HG02763 (cell line): Measurements from ENCODE around the gene NPLOC4.
A peak's percentile ranks its signal among the peaks of the same experiment; 100 is the strongest.

ENCODE experiments used
- ATAC-seq: cut with Tn5 transposase; IDR thresholded peaks from one replicate; pipeline ENCODE4 v1.9.1; 2021; ENCODE audit warnings: mild to moderate bottlenecking, moderate library complexity; ENCODE audit not compliant: unreplicated experiment

The NPLOC4 gene

DNA sequence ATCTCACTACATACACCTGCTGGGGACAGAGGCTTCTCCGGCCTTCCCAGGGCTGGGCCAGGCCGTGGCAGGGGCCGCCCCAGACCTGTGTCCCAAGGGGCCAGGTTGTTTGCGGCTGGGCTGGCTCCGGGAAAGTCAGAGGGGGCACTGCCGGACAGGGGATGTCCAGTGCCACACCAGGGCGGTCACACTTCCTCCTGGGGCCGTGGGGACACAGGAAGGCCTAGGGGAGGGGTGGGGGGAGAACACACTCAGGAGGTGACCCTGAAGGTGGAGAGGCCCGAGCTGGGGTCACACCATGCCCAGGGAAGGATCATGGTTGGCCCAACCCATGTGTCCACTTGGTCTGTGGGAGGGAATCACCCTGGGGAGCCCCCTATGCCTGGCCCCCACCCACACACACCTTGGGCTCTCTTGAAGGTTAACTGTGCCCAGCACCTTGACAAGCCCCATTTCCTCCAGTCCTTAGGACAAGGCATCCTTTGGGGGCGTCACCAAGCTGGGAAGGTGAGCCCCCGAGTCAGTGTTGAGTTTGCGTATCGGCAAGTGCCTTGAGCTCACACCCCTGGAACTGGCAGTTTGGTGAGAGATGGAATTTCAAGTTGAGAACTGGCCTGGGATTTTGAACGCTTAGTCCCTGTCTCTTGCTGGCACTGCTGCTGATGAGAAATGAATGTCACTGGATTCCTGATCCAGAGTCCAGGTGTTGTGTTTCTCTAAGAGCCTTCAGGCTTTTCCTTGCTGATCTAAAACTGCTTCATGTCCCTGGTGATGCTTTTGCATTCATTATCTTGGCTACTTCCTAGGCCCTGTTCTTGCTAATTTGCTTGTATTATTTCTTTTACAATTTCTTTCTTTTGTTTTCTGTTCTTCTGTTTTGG, 116.7 kb downstream of the NPLOC4 start:
- no peak for ATAC-seq

DNA sequence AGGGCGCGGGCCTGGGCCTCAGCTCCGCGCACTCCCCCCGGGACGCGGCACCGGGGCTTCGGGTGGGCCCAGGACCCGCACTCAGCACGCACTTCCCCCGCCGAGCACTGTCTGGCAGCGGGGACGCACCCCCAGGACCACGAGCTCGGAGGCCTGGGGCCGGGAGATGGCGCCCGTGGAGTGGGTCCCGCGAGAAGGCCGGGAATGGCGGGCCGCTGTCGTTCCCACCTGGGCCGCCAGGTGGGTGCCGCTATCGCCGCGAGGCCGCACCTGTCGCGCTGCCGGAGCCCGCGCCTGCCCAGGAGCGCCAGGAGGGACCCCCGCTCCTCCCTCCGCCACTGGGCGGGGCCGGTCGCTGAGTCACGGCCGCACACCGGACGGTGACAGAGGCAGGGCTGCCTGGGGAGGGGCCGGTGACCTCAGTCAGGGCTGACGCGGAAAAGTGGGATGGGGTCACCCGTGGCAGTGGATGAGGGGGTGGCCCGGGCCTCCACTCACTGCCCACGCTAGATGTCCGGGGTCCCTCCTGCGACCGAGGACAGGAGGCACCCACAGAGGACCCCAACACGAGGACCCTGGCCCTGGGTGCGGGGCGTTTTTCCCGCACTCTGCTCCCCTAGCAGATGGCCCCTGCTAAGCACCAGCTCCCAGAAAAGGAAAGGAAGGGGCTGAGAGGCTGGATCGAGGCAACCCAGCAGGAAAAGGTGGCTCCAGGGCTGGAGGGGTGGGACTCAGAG, 117.5 kb downstream of the NPLOC4 start:
- no peak for ATAC-seq

- no peak for ATAC-seq
These were observed 118.1 kb downstream of the NPLOC4 start for GRCh38 chr17:81518785-81519283.

DNA sequence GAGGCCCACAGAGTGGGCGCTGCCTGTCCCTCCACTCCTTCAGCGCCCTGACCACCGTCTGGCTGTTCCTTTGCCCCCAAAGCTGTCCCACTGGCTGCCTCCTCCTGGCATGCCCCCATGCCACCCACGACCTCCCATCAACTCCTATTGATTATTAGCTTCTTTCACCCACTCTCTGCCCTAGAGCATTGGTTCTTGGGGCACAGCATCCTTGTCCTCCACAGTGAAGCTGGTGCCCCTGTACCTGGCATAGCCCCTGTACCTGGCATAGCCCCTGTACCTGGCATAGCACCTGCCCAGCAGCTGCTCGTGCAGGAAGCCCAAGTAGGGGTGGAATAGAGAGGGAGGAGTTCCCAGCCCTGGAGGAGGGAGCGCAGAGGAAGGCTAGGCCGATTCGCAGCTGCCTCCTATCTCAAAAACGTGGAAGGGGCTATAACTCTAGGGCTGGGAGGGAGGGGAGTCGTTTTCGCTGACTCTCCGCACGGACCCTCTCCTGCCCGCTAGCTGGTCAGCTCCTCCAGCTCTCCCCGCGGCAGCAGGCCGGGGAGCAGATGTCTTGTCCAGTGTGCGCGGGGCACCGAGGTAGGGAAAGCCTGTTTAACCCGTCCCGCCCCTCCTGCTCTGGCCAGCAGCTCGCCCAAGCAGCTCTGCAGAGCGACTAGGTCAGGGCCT, 118.7 kb downstream of the NPLOC4 start:
- no peak for ATAC-seq

DNA sequence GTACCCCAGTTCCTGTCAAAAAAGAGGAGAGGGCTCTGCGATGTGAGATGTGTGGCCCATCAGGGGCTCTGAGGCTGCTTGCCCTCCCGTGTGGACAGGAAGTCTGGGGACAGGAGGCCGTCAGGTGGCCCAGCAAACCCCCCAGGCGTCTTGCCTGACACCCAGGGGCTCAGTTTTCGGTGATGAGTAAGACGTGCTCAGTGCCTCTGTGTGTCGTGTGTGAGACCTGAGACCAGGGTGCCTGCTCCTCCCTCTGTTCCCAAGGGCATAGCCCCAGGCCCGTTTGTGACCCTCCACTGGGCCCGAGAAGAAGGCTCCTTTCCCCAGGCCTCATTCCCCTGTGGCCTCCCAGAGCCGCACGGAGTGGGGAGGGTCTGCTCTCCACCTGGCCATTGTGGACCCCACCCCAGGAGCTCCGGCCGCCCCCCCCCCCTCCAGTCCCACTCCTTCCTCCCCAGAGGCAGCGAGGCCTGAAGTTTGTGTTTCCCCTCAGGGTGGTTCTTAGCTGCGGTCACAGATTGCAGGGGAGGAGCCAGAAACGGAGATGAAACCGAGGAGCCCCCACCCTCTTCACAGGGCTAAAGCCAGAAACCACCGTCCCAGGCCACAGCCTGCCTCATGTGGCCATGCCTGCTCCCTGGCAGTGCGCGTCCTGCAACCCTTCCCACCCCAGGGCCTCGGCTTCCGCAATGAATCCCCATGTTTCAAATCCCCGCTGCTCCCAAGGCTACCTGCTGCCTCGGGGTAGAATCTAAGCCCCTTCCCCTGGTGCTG, 119.4 kb downstream of the NPLOC4 start:
- ATAC-seq: peak; percentile 23

GRCh38 chr17:81517009-81517338, 119.9 kb downstream of the NPLOC4 start:
- ATAC-seq: no peak

DNA sequence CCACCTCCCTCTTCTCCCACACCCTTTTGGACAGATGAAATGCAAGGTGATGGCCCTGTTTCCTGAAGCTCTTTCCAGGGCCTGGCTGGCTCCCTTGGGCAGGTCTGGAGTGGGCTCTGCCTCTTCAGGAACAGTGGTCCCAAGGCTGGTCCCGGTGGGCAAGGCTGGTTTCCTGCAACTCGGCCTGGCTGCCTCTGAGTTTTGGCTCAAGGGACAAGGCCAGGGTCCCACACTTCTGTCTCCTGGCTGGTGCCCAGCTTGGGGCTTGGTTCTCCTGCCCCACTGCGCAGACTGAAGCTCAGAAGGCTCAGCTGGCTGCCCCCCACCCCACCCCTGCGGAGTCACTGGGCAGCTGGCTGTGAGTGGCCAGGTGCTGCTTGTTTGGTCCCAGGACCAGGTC, 120.5 kb downstream of the NPLOC4 start:
- ATAC-seq: no peak

GRCh38 chr17:81515530-81516041, 121.3 kb downstream of the NPLOC4 start:
- ATAC-seq: no peak

DNA sequence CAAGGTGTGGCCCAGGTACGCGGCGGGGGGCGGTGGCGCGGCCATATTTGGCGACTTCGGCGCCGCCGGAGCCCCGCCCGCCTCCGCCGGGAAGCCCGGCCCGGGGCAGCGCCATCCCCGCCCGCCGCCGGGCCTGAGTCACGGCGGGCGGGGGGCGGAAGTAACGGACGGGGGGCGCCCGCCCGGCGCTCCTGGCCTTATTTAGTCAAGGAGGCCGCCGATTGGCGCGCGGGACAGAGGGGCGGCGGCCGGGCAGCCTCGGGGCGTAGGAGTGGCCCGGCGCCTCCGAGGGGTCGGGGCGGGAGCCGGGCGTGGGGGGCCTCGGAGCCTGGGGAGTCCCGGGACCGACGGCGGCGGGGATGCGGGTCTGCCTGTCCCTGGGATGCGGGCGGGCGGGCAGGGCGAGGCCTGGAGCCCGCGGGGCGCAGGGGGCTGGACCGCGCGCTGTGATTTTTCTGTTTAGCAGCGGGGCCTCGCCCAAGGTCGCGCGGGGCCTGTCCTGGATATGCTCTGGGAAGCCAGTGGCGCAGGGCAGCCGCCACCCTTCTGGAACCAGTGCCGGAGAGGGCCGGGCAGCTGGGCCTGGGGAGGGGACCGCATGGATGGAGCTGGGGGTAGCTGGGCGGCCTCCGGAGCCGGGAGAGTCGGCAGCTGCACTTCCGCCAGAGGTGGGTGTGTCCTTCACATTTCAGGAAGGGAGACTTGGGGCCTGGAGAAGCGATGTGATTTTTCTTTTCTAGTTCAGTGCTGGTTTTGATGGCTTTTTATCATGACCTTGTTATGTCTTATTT, 122.0 kb downstream of the NPLOC4 start:
- ATAC-seq: peak; percentile 24

- no peak for ATAC-seq
These were observed 122.5 kb downstream of the NPLOC4 start for GRCh38 chr17:81514489-81514738.

DNA sequence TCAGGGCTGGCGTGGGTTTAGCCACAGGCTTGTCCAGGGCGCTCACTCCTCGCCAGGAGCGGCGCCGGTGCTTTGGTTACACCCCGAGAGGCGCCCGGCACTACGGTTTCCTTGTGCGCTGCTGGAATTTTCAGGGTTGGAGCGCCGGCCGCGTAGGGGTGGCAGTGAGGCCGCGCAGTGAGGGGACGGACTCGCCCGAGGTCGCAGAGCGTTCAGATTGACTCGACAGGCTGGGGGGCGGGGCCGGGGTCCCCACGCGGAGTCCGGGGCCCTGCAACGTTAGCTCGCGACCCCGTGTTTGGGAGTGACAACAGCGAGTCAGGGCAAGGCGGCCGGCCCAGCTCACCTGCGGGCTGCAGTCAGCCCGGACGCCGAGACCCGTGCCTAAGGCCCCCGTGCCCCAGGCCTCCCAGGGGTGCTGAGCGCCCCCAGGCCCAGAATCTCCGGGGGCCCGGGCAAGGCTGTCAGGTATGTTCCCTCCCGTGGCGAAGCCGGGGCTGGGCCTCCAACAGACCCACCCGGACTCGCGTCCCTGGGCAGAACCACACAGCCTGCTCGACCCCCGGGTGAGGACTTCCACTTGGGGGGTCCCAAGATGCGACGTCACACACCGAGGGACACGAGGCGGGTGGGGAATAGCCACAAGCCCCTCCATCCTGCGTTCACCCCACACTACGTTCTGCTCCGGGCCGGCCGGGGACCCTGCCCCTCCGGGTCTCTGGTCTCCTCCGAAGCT, 123.0 kb downstream of the NPLOC4 start:
- ATAC-seq: no peak

GRCh38 chr17:81513372-81513752, 123.5 kb downstream of the NPLOC4 start:
- ATAC-seq: peak; percentile 0

DNA sequence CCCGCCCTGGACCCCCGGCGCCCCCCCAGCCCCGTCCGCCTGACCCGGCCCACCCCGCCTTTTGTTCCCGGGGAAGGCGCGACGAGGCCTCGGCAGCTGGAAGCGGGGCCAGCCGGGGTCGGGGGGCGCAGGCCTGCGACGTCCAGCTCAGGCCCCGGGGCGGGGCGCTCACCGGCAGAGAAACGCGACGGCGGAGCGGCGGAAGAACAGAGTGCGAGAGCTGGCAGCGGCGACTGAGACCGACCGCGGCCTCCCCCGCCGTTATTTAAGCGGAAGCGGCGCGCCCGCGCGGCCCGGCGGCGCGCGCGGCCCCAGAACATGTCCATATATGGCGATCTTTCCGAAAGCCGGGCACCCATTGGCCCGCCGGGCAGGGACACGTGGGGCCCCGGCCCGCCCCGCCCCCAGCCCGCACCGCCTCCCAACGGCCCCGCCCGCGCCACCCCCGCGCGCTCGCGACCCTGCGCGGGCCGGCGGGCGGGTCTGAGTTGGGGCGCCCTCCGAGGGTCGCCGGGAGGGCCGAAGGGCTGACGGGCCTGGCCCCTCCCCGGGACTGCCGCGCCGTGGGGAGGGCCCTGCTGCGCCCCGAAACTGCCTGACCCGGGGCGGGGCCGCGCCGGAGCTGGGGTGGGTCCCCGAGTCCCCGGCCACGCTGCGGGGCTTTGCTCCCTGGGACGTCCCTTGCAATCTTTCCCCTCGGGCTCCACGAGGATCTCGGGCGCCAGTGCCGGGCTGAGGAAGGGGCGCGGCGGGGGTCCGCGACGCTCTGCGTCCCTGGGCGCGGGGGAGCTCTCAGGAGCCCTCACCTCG, 124.1 kb downstream of the NPLOC4 start, which contains the start of gene ACTG1:
Gene ACTG1 (minus strand): TSS at position 238 of the 810 bp plus-strand sequence. CDS start 445 bp downstream, outside the sequence.
- ATAC-seq: peak; percentile 44

DNA sequence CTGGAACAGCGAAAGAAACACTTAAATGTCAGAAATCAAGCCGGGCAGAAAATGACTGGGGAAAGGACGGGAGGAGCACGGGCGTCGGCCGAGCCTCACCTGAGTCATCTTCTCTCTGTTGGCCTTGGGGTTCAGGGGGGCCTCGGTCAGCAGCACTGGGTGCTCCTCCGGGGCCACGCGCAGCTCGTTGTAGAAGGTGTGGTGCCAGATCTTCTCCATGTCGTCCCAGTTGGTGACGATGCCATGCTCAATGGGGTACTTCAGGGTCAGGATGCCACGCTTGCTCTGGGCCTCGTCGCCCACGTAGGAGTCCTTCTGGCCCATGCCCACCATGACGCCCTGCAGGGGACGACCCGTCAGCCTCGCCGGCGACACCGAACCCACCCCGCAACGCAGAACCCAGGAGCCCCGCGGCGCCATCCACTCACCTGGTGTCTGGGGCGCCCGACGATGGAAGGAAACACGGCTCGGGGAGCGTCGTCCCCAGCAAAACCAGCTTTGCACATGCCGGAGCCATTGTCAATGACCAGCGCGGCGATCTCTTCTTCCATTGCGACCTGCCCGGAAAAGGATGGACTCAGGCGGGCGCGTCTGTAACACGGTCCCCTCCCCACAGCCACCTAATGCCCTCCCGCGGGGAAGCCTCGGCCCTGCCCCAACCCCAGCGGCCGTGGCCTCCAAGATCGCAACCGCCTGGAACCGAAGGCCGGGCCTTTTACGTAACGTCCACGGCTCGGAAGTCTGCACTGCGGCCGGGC, 124.9 kb downstream of the NPLOC4 start:
- peak; percentile 1 for ATAC-seq

DNA sequence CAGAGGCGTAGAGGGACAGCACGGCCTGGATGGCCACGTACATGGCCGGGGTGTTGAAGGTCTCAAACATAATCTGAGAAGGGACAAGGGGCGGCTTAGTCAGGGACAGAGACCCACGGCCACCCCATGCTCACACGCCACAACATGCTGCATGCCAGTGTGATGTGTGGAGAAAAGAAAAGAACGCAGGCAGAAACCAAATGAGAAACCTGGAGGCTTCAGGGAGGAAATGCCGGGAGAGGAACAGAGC, 125.4 kb downstream of the NPLOC4 start:
- ATAC-seq: no peak

GRCh38 chr17:81510785-81511553, 125.9 kb downstream of the NPLOC4 start:
- ATAC-seq: no peak
